NCI-H69 (cell line): ENCODE results near the gene ZBTB7B.
A peak's percentile ranks its signal among the peaks of the same experiment; 100 is the strongest.

ENCODE experiments used
- DNase-seq: peaks from one replicate; lab custom pipeline; 2025; lab: John Stamatoyannopoulos, UW

ZBTB7B gene

DNA sequence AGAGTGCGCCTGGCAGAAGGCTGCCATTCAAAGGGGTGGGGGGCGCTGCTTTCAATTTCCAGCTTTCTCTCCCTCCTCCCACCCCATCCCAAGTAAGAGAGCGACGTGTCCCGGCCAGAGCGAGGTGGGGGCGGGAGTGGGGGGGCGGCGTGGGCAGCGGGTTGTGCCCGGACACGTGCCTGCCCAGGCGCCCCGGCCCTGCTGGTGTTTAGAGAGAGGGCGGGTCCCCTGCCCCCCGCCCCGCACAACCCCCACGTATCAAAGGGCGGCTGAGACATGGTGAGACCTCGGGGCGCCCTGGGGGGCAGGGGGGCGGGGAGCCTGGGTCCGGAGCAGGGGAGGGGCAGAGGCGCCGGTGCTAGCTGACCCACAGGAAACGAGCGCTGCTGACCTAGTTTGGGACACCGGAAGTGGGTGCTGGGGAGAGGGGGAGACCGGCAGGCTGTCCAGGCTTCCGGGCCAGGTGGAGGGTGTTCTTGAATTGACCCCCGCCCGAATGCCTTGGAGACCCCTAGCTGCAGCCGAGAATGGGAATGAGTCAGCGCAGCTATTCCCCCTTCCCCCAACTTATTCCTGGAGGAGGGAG, 1.3 kb downstream of the ZBTB7B start:
- DNase-seq, result peak; percentile 84

DNA sequence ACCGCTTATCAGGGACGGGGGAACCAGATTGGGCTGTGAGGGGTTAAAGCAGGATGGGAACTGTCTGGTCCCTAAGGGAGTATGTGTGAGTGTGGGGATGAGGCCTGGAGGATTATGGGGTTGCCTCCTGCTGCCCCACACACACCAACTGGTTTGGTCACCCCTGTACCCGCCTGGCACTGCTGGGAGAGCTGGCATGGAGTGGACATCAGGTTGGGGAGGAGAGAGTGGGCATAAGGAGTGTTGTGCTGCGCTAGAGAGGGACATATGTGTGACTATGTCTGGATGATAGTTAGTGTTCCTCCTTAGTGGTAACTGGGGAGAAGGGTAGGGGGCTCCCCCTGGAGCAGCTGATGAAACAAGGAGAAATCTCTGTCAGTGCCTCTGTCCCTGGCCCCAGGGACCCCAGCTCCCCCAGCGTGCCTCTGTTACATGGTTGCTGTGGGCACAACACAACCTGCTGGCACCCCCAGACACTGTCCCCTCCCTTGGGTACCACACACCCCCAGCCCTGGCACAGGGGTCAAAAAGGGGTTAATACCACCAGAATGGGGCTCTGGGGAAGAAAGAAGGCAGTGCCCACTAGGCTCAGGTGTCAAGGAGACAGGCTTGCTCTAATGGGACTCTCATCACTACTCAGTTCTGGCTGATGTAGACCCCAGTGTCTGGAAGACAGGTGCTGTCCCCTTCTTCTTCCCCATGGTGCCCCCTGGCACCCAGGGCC, 1.9 kb downstream of the ZBTB7B start:
- DNase-seq, result peak; percentile 69

DNA sequence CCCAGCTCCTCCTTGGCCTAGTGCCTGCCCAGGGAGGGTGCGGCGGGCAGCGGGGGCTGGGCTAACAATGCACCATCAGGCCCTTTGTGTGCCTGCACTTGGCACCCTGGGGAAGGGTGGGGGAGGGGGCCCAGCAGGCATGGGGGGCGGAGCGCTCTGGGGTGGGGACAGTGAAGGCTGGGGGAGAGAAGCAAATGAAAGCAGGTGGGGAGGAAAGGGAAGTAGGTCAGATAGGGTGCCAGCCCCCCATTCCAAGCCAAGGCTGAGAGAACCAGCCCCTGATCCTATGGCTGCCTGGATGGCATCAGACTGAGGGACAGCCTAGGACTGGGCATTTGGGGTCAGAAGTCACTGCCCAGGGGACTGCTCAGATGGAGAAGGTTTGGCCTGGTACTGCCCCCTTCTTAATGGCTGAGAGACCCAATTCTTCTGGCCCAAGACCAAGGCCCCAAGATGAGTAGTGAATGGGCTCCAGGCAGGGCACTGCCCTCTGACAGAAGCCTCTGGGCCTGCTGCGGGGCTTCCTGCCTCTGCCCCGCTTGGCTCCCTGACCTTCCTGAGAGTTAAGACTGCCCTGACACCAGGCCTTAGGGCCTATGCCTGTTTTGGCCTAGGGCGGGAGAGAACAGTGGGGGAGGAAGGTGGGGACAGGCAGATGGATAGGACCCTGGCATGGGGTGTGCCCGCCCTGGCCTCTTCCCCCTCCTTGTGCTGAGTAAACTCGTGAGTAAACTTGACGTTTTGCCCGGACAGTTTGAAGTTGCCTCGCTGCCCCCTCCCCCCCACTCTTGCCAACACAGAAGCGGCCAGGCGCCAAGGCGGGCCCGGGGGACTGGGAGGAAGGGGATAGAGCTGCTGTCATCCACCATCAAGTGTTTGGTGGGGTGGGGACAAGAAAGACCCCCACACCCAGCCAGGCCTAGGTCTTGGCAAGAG, 2.7 kb downstream of the ZBTB7B start:
- DNase-seq, result no peak

DNA sequence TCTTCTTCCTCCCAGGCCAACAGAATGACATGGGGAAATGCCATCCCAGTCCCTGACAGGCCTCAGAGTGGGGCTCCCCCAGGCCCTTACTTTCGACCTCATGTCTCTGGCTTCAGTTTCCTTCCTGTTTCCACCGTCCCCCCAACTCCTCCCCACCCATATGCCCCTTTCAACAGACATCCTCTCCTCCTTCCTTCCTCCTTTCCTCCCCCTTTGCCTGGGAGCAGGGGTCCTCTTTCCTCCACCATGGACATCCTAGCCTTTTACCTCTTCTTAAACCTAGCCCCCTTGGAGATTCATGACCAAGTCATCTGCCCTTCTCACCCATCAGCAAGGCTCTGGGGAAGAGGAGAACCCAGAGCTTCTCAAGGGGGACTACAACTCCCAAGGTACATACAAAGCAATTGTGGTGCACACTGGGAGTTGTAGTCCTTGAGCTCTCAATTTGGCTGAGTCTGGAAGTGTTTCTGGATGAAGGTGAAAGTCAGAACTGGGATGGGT, 4.0 kb downstream of the ZBTB7B start:
- peak; percentile 23 for DNase-seq

DNA sequence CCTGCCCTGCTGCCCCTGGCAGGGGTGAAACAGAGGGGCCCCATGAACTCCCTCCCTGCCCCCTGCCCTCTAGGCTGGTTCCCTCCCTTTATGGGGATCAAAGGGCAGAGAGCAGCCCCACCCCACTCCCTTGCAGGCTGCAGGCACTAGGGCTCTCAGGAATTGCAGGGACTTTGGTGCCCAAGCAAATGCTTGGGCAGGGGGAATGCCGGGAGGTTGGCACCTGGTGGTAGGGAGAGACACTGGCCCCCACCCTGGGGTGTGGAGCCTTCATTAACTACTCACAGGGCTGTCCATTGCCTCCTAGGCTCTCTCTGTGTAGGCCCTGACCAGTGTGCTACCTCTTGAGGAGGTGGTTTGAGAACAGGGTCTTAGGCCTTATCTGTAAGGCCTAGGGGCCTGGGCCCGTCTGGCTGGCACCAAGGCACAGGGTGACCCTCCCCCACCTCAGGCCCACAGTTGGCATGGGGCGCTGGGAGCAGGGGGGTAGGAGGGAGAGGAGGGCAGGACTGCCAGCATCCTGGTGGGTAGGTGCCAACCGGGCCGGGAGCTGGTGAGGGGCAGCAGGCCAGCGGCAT, 4.7 kb downstream of the ZBTB7B start:
- no peak for DNase-seq

DNA sequence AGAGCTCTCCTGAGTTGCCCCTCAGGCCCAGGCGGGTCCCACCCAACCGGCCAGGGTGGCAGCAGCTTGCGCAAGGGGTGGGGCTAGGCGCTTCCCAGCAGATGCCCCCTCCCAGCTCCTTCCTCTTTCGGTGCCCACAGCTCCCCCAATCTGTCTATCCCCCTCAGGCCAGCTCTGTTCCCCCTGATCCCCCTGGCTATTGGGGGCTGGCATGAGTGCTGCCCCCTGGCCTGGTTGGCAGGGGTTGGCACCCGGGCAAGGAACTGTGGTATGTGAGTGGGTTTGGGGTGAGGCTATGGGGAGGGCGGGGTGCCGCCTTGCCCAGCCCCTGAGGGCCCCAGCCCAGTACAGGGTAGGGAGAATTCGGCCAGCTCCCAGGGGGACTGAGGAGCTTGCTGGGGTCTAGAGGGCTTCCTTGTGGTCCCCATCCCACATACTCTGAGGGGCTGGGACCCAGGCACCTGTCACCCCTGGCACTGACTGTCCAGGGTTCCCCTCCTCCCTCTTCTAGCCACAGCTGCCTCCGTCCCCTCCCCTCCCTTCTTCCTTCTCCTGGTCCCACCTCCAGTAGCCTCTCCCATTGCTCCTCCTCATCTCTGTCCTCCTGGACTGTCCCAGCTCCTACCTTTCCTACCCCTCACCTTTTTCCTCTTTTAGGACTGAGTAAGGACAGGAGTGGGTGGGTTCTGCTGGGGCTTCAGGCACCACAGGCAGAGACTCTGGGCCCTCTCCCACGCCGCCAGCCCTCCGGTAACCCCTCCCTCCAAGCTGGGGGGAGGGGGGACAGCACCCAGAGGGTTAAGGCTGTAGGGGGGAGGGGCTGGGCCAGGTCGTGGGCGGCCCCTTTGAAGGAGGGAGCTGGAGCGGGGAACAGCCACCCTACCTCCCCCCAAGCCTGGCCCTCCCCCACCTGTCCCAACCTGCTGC, 5.7 kb downstream of the ZBTB7B start:
- DNase-seq, result no peak

DNA sequence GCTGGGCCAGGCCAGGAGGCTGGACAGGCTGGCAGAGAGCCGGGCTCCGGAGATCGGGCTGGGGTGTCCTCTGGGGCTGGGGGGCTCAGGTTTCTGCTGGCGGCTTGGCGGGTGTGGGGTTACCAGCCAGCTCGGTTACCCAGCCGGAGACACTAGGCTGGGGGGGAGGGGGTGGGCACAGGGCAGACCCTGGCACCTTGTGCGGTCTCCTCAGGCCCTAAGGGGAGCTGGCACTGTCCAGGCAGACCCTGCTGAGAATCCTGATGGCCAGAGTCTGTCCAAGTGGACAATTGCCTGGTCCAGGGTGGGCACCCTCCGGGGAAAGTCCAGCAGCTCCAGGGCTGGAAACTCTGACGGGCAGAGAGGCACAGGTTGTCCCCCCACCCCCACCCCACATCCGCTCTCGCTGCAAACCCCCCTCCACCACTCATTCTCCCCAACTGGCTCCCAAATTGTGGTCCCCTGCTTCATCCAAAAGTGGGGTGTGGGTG, 6.7 kb downstream of the ZBTB7B start:
- DNase-seq, result no peak

DNA sequence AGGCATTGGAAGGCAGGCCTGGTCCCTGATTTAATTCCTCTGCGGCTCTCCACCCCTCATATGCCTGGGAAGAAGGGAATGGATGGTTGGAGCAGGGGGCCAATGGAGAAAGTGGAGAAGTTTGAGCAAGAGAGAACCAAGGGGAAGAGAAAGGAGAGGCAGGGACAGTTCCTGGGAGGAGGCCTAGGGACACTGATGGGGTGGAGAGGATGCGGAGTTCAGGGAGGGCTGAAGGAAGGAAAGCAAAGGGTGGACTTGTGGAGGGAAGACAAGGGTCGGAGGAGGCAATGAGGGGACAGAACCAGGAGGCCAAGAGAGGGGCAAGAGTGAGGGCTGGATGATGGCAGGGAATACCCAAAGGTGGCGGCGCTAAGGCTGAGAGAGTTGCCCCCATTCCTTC, 7.1 kb downstream of the ZBTB7B start:
- DNase-seq, result no peak

DNA sequence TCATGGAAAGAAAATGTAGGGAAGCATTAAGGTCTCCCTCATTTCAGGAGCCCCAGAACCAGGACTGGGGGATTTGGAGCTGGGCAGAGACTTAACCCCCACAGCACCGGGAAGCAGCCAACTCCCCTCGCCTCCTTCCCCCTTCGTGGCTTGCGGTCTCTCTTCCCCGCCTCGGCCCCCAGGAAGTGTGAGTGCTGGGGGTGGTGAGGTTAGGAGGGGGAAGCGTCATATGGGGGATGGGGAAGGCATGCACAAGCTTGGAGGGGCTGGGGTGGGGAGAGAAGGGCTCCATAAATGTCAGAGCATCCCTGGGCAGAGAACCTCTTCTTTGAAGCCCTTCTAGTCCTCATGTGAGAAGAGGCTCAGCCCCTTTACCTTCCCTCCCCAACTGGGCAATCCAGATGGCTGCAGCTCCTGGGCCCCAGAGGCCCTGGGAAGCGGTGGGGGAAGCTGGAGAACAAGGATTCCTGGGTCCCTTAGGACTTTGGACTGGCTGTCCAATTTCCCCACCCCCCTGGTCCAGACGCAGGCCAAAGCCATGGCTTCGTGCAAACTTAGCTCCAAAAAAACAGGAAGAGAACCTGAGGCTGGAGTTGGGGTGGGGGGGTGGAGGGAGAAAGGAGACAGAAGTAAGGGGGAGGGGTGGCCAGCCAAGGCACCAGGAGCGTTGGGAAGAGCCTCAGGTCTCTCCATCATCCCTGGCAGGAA, 7.8 kb downstream of the ZBTB7B start:
- peak; percentile 27 for DNase-seq

DNA sequence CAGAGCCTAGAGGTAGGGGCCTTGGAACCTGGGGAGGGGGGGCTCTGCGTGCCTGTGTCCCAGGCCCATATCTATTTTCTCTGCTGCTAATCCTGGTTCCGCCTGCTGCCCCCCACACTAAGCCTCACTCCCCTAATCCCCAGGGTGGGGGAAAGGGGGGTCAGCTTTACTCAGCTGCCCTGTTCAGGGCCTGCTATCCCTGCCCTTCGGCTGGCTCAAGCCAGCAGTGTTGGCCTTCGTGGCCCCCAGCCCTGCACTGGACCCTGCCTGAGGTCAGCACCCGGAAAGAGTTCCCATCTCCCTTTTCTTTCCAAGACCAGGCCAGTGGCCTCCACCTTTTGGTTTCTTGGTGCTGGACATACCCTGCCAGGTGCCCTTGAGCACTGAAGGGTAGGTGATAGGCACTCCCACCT, 8.4 kb downstream of the ZBTB7B start:
- DNase-seq, result no peak

DNA sequence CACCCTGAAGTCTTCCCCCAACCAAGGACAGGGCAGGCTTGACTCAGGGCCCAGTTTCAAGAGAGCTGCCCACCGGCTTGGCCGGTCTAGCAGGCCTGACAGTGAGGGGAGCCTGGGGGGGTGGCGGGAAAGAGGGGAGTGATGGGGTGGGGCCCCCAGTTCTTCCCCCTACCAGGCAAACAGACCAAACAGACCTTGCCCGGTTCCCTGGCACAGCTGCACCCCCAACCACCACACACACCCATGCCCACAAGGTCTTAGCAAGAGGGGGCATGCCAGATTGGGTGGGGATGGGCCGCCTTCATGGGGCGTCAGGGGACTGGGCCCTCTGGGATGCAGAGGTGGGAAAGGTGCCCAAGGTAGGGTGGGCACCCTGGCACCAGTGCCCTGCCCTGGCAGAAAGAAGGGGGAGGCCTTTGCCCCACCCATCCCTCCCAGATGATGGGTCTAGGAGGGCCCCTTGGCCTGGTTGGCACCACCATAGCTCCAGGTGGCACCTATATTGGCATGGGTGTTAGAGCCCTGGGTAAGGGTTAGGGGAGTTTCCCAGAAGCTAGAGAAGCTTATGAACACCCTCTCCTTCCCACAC, 8.9 kb downstream of the ZBTB7B start:
- DNase-seq, result no peak

DNA sequence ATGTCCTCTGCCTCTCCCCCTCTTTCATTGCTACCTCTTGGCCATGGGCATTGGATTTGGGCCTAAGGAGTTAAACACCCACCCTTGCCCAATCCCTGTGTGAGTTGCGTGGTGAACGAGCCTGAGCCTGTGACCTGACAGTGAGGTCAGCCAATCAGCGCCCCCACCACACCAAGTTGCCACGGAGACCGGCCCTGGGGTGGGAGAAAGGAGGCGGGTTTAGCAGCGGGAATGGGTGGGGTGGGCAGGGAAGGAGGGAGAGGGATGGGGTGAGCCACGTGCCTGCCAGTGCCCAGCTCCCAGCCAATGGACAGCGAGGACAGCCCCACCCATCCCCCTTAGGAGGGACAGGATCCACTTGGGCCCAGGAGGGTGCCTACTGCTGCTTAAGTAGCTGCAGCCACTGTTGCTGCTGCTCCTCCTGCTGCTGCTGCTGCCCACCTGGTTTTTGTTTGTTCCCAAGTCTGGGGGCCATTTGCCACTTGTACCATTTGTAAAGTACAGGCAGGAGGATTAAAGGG, 9.5 kb downstream of the ZBTB7B start:
- DNase-seq, result peak; percentile 96

DNA sequence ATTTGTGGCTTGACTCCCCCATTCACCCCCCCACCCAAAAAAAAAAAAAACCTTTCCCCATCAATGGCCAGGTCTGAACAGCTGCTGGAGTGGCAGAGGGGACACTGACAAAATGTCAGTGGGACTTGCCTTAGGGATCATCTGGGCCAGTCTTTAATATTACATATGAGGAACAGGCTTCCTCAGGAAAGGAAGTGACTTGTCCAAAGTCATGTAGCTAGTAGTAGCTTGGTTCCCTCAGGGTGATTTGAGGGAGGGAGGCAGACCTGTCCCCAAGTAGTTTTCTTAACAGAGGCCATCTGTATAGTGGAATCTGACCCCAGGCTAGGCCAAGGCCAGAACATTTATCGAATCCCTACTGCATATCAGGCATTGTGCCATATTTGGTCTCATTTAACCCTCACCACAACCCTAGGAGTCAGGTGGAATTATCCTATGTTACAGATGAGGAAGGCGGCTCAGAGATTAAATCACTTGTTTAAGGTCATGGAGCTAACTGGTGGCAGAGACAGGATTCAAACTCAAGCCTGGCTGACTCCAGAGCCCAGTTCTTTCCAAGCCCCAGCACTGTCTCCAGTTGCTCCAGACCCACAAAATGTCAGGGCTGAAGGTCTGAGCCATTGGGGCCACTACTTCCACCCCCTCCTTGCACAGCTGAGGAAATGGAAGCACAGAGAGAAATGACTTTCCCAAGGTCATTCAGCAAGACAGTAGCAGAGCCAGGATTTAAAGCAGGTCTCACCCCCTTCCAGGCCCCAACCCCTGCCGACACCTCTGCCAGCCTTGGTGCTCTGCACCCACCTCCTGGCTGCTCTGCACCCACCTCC, 10.4 kb downstream of the ZBTB7B start:
- DNase-seq, result no peak

DNA sequence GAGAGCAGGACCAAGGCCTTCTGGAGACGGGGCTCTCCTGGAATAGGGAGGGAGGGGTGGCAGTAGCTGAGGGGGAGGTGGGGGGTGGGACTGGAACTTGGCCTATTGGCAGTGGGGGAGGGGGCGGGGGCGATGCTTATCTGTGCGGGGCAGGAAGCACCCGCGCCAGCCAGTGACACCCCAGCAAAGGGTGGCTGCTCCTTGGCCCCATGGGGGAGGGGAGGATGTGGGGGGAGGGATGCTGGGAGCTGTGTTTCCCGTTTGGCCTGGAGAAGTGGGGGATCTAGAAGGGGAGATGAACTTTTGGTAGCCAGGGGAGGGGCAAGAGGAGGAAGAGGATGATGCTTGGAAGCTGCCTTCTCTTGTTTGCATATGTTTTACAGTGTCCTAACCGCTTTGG, 11.0 kb downstream of the ZBTB7B start:
- DNase-seq, result no peak

DNA sequence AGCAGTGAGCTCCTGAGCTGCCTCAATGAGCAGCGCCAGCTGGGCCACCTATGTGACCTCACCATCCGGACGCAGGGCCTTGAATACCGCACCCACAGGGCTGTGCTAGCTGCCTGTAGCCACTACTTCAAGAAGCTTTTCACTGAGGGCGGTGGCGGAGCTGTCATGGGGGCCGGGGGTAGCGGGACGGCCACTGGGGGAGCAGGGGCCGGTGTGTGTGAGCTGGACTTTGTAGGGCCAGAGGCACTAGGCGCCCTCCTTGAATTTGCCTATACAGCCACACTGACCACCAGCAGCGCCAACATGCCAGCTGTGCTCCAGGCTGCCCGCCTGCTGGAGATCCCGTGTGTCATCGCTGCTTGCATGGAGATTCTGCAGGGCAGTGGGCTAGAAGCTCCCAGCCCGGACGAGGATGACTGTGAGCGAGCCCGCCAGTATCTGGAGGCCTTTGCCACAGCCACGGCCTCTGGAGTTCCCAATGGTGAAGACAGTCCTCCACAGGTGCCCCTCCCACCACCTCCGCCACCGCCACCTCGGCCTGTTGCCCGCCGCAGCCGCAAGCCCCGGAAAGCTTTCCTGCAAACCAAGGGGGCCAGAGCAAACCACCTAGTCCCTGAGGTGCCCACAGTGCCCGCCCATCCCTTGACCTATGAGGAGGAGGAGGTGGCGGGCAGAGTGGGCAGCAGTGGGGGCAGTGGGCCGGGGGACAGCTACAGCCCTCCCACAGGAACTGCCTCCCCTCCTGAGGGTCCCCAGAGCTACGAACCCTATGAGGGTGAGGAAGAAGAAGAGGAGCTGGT, 12.3 kb downstream of the ZBTB7B start:
- DNase-seq, result no peak

DNA sequence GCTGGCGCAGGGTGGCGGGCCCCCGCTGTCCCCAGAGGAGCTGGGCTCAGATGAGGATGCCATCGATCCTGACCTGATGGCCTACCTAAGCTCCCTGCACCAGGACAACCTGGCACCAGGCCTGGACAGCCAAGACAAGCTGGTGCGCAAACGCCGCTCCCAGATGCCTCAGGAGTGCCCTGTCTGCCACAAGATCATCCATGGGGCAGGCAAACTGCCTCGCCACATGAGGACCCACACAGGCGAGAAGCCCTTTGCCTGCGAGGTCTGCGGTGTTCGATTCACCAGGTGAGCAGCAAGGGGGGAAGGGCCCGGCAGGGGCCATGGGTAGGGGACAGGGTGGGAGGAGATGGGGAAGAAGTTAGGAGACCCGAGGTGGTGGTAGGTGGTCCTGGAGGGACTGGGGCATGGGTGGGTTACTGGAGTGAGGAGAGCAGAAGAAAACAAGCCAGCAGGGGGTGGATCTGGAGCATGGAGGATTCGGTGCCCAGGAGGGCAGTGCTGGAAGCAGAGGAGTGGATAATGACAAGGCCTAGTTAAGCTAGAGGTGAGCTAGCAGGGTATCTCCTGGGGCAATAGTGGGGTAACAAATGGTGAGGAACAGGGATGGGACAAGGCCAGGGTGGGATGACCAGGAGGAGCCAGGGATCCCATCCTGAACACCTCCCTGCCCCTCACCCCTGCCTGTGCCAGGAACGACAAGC, 13.1 kb downstream of the ZBTB7B start:
- no peak for DNase-seq

DNA sequence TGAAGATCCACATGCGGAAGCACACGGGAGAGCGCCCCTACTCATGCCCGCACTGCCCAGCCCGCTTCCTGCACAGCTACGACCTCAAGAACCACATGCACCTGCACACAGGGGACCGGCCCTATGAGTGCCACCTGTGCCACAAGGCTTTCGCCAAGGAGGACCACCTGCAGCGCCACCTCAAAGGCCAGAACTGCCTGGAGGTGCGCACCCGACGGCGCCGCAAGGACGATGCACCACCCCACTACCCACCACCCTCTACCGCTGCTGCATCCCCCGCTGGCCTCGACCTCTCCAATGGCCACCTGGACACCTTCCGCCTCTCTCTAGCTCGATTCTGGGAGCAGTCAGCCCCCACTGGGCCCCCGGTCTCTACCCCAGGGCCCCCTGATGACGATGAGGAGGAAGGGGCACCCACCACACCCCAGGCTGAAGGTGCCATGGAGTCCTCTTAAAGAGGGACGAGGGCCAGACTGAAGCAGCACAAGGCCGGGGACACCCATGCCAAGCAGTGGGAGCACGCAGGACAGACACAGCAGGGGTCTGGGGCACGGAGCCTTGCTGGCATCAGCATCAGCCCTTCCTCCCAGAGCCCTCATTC, 13.7 kb downstream of the ZBTB7B start:
- no peak for DNase-seq
